Cerebellar nuclear complex (tissue), 1 donor: ENCODE data around the gene EIF3A.
"Not testable (repeated sequence)": the region's sequence is repeated elsewhere in the genome, so short reads cannot be mapped to it uniquely, and the experiment has no call there.

Experiments
- DNase-seq, 2 experiments: peaks; one replicate each; lab custom pipeline; 2025; lab: John Stamatoyannopoulos, UW

EIF3A gene

GRCh38 chr10:119100434-119101238, 20.0 kb upstream of the EIF3A start:
- DNase-seq, result no peak

- DNase-seq, result no peak
Observed at GRCh38 chr10:119098576-119098975, 18.0 kb upstream of the EIF3A start.

GRCh38 chr10:119096641-119097415, 16.2 kb upstream of the EIF3A start:
- DNase-seq, result not testable (repeated sequence)

GRCh38 chr10:119095640-119096039, 15.0 kb upstream of the EIF3A start:
- no peak for DNase-seq

- no peak for DNase-seq
Observed at GRCh38 chr10:119090968-119091367, 10.4 kb upstream of the EIF3A start.

- no peak for DNase-seq
Observed at GRCh38 chr10:119090026-119090795, 9.6 kb upstream of the EIF3A start.

- DNase-seq, result no peak
Observed at GRCh38 chr10:119087271-119087882, 6.8 kb upstream of the EIF3A start.

- DNase-seq, result no peak
Observed at GRCh38 chr10:119084896-119085295, 4.3 kb upstream of the EIF3A start.

GRCh38 chr10:119079599-119080520, 757 bp downstream of the EIF3A start:
- no peak for DNase-seq

- no peak for DNase-seq
Observed at GRCh38 chr10:119078422-119079179, 2.0 kb downstream of the EIF3A start.

GRCh38 chr10:119073584-119073983, 7.0 kb downstream of the EIF3A start:
- DNase-seq, result no peak

GRCh38 chr10:119070395-119071165, 10.0 kb downstream of the EIF3A start:
- DNase-seq, result no peak

GRCh38 chr10:119061926-119062325, 18.7 kb downstream of the EIF3A start:
- no peak for DNase-seq

GRCh38 chr10:119061352-119061751, 19.3 kb downstream of the EIF3A start:
- DNase-seq, result no peak

- no peak for DNase-seq
Observed at GRCh38 chr10:119060107-119060506, 20.5 kb downstream of the EIF3A start.

GRCh38 chr10:119059557-119059956, 21.1 kb downstream of the EIF3A start:
- no peak for DNase-seq

GRCh38 chr10:119058010-119058409, 22.6 kb downstream of the EIF3A start:
- no peak for DNase-seq

GRCh38 chr10:119055472-119055871, 25.1 kb downstream of the EIF3A start:
- DNase-seq, result no peak

- no peak for DNase-seq
Observed at GRCh38 chr10:119051775-119052174, 28.8 kb downstream of the EIF3A start.
